Astrocyte (in vitro differentiated cells and primary cell): Measurements from ENCODE around the gene NLGN1. TPM values are rescaled to one million over a fixed set of nuclear protein-coding genes. Genes with fewer than 3 reads are reported as not detected.

ENCODE experiments used
- DNase-seq: peaks from one replicate; pipeline ENCODE4 v3.0.0-alpha.2; 2010; ENCODE audit warnings: low read depth
- FAIRE-seq: peaks from 2 replicates; lab custom pipeline; 2011; peaks lifted over from hg19 to GRCh38; lab: Jason Lieb, UNC
- H2AFZ ChIP-seq: 2 replicates; pipeline ENCODE4 v1.6.0; 2012; ENCODE audit warnings: low read depth, low read length, inconsistent platforms
- H3K27ac ChIP-seq: 2 replicates; pipeline ENCODE4 v1.5.1; 2011; ENCODE audit warnings: low read depth, low read length, inconsistent platforms
- H3K27me3 ChIP-seq: 2 replicates; pipeline ENCODE4 v1.6.0; 2011; ENCODE audit warnings: low read length, inconsistent platforms; ENCODE audit not compliant: insufficient read depth
- H3K36me3 ChIP-seq: 2 replicates; pipeline ENCODE4 v1.5.1; 2011; ENCODE audit warnings: low read length, inconsistent platforms; ENCODE audit not compliant: insufficient read depth
- H3K4me1 ChIP-seq: 2 replicates; pipeline ENCODE4 v1.5.1; 2011; ENCODE audit warnings: low read length, inconsistent platforms; ENCODE audit not compliant: insufficient read depth
- H3K4me2 ChIP-seq: 2 replicates; pipeline ENCODE4 v1.6.0; 2012; ENCODE audit warnings: low read length, inconsistent platforms
- H3K4me3 ChIP-seq: 2 replicates; pipeline ENCODE4 v1.5.1; 2011; ENCODE audit warnings: low read depth, mild to moderate bottlenecking, low read length, inconsistent platforms; ENCODE audit not compliant: insufficient read depth
- H3K79me2 ChIP-seq: 2 replicates; pipeline ENCODE4 v1.6.0; 2012; ENCODE audit warnings: mild to moderate bottlenecking, low read length, inconsistent platforms; ENCODE audit not compliant: insufficient read depth
- H3K9ac ChIP-seq: 2 replicates; pipeline ENCODE4 v1.6.0; 2012; ENCODE audit warnings: mild to moderate bottlenecking, low read length, inconsistent platforms
- H3K9me3 ChIP-seq: 2 replicates; pipeline ENCODE4 v1.5.1; 2012; ENCODE audit warnings: low read depth, mild to moderate bottlenecking, low read length, inconsistent platforms; ENCODE audit not compliant: insufficient read depth
- H4K20me1 ChIP-seq: 2 replicates; pipeline ENCODE4 v1.6.0; 2012; ENCODE audit warnings: low read length, inconsistent platforms; ENCODE audit not compliant: insufficient read depth
- H3K27ac Mint-ChIP-seq: one replicate; pipeline ENCODE4 v1.8.0; 2021; ENCODE audit warnings: mild to moderate bottlenecking, mixed read lengths; ENCODE audit not compliant: unreplicated experiment
- H3K27me3 Mint-ChIP-seq: one replicate; pipeline ENCODE4 v1.8.0; 2021; ENCODE audit warnings: low read depth, mixed read lengths; ENCODE audit not compliant: unreplicated experiment
- H3K36me3 Mint-ChIP-seq: one replicate; pipeline ENCODE4 v1.8.0; 2021; ENCODE audit warnings: low read depth, mixed read lengths; ENCODE audit not compliant: unreplicated experiment
- H3K4me1 Mint-ChIP-seq: one replicate; pipeline ENCODE4 v1.8.0; 2021; ENCODE audit warnings: low read depth, mixed read lengths; ENCODE audit not compliant: unreplicated experiment
- H3K4me3 Mint-ChIP-seq: one replicate; pipeline ENCODE4 v1.8.0; 2021; ENCODE audit warnings: mild to moderate bottlenecking, moderate library complexity, mixed read lengths; ENCODE audit not compliant: unreplicated experiment
- H3K9me3 Mint-ChIP-seq: one replicate; pipeline ENCODE4 v1.8.0; 2021; ENCODE audit warnings: mild to moderate bottlenecking, mixed read lengths; ENCODE audit not compliant: unreplicated experiment
- CTCF ChIP-seq: IDR thresholded peaks from 2 replicates; pipeline ENCODE4 v1.5.1; 2011; ENCODE audit warnings: low read depth, mild to moderate bottlenecking, inconsistent platforms, low read length, moderate library complexity; ENCODE audit not compliant: insufficient read depth
- EZH2 ChIP-seq: IDR thresholded peaks from 2 replicates; pipeline ENCODE4 v1.6.1; 2012; ENCODE audit warnings: mild to moderate bottlenecking, low read length, inconsistent platforms; ENCODE audit not compliant: insufficient read depth
- total RNA-seq: library from RNA; stranded (reverse); gene quantifications from 2 replicates; pipeline ENCODE4 v1.2.1, GENCODE V29; 2021

Gene NLGN1
- total RNA-seq, 1 donor from 2014 or later = 1.2 TPM

GRCh38 chr3:173663696-173664111 is 266.2 kb downstream of the NLGN1 start:
- Histone ChIP-seq H3K9me3 (no peaks in the 10 kb centered on the region), H3K27me3 (no peaks in the 10 kb centered on the region), H2AFZ (no peak overlapping the region), H3K36me3 (no peaks in the 10 kb centered on the region), H4K20me1 (no peaks in the 10 kb centered on the region), H3K4me2 (no peak overlapping the region), H3K27ac (no peak overlapping the region), H3K4me3 (no peak overlapping the region), H3K4me1 (peaks cover 6% of the 10 kb centered on the region), H3K9ac (no peak overlapping the region), H3K79me2 (no peaks in the 10 kb centered on the region)
- no peaks in the 10 kb centered on the region for H3K27me3 Mint-ChIP-seq
- H3K9me3 Mint-ChIP-seq = no peaks in the 10 kb centered on the region
- FAIRE-seq = peak; percentile 59
- DNase-seq = peak; percentile 57
- H3K4me1 Mint-ChIP-seq = peaks cover 14% of the 10 kb centered on the region
- no peak overlapping the region for H3K4me3 Mint-ChIP-seq
- TF ChIP-seq CTCF (no peak), EZH2 (no peak)
- H3K27ac Mint-ChIP-seq = no peak overlapping the region
- no peaks in the 10 kb centered on the region for H3K36me3 Mint-ChIP-seq

GRCh38 chr3:173676094-173676493 is 278.6 kb downstream of the NLGN1 start:
- no peak overlapping the region for H3K27ac ChIP-seq
- H3K4me3 ChIP-seq = no peak overlapping the region
- Mint-ChIP-seq H3K36me3 (no peaks in the 10 kb centered on the region), H3K27ac (no peak overlapping the region), H3K27me3 (no peaks in the 10 kb centered on the region), H3K4me3 (no peak overlapping the region), H3K9me3 (no peaks in the 10 kb centered on the region), H3K4me1 (no peaks in the 10 kb centered on the region)
- H3K4me2 ChIP-seq = no peak overlapping the region
- no peak for TF ChIP-seq EZH2
- no peaks in the 10 kb centered on the region for H3K27me3 ChIP-seq
- H3K9ac ChIP-seq = no peak overlapping the region
- no peaks in the 10 kb centered on the region for H4K20me1 ChIP-seq
- H3K79me2 ChIP-seq = no peaks in the 10 kb centered on the region
- DNase-seq (no peak), FAIRE-seq (no peak)
- H3K4me1 ChIP-seq = no peaks in the 10 kb centered on the region
- no peaks in the 10 kb centered on the region for H3K9me3 ChIP-seq
- no peak overlapping the region for H2AFZ ChIP-seq
- H3K36me3 ChIP-seq = no peaks in the 10 kb centered on the region

GRCh38 chr3:173681188-173681678 is 283.7 kb downstream of the NLGN1 start:
- DNase-seq (no peak), FAIRE-seq (no peak)
- Histone ChIP-seq H3K4me2 (no peak overlapping the region), H3K27me3 (no peaks in the 10 kb centered on the region), H3K4me1 (no peaks in the 10 kb centered on the region), H3K27ac (no peak overlapping the region), H3K9me3 (no peaks in the 10 kb centered on the region), H3K4me3 (no peak overlapping the region), H4K20me1 (no peaks in the 10 kb centered on the region), H3K79me2 (no peaks in the 10 kb centered on the region), H3K9ac (no peak overlapping the region), H2AFZ (no peak overlapping the region), H3K36me3 (no peaks in the 10 kb centered on the region)
- H3K4me3 Mint-ChIP-seq = no peak overlapping the region
- no peaks in the 10 kb centered on the region for H3K9me3 Mint-ChIP-seq
- no peaks in the 10 kb centered on the region for H3K4me1 Mint-ChIP-seq
- TF ChIP-seq CTCF (no peak), EZH2 (no peak)
- H3K27me3 Mint-ChIP-seq = no peaks in the 10 kb centered on the region
- H3K27ac Mint-ChIP-seq = no peak overlapping the region
- H3K36me3 Mint-ChIP-seq = no peaks in the 10 kb centered on the region
